Stimulated activated naive CD8-positive, alpha-beta T cell treated with anti-CD3 and anti-CD28 coated beads, Interleukin-15, Interleukin-2, amounts not matched to agents 100 ng/mL and 50 ng/mL, for 24 hours (primary cell): ENCODE measurements around the gene MRM2.
A peak's percentile ranks its signal among the peaks of the same experiment; 100 is the strongest.

ENCODE experiments used
- H3K27ac Mint-ChIP-seq: one replicate; pipeline ENCODE4 v1.8.0; 2021; ENCODE audit warnings: mild to moderate bottlenecking, mixed read lengths
- H3K27me3 Mint-ChIP-seq: one replicate; pipeline ENCODE4 v1.8.0; 2021; ENCODE audit warnings: mixed read lengths
- H3K36me3 Mint-ChIP-seq: one replicate; pipeline ENCODE4 v1.8.0; 2021; ENCODE audit warnings: low read depth, mixed read lengths
- H3K4me1 Mint-ChIP-seq: one replicate; pipeline ENCODE4 v1.8.0; 2021; ENCODE audit warnings: low read depth, mixed read lengths
- H3K4me3 Mint-ChIP-seq: one replicate; pipeline ENCODE4 v1.8.0; 2021; ENCODE audit warnings: mild to moderate bottlenecking, mixed read lengths
- H3K9me3 Mint-ChIP-seq: one replicate; pipeline ENCODE4 v1.8.0; 2021; ENCODE audit warnings: mixed read lengths

MRM2 gene

DNA sequence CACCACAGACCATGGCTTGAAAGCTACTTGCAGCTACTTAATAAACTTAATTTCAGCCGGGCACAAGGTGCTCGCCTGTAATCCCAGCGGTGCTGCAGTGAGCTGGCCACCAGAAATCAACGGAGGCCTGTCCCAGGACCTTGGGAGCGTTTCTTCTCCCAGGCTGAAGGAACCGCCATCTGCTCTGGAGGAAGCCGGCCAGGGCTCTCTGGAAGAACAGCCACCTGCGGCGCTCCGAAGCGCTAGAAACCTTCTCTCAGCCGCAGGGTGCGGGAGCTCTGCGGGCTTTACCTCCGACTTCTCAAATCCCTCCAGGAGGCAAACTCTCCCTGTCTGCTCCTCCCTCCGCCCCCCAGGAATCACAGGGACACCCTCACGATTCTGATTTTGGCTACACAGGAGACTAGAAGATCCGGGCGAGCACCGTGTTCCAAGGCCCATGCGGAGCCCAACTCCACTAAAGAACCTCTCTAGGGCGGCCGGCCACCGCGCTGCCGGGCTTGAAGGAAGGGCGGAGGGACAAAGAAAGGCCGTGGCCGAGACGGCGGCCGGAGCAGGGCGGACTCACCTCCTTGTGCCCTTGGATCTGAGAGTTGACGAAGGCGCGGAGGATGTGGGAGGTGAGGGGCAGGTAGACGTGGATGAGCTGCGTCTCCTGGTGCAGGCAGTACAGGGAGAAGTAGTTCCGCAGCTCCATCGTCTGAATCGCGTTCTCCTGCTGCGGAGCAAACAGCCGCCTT, 14.5 kb upstream of the MRM2 start:
- Mint-ChIP-seq H3K27me3 (no peaks in the 10 kb centered on the region), H3K27ac (no peak overlapping the region), H3K36me3 (peaks cover 5% of the 10 kb centered on the region), H3K4me1 (peaks cover 15% of the 10 kb centered on the region), H3K4me3 (no peak overlapping the region), H3K9me3 (no peaks in the 10 kb centered on the region)

- Mint-ChIP-seq H3K4me3 (no peak overlapping the region), H3K4me1 (peaks cover 13% of the 10 kb centered on the region), H3K27ac (no peak overlapping the region), H3K36me3 (peaks cover 8% of the 10 kb centered on the region), H3K27me3 (no peaks in the 10 kb centered on the region), H3K9me3 (no peaks in the 10 kb centered on the region)
Observed at GRCh38 chr7:2255145-2256139, 13.4 kb upstream of the MRM2 start.

DNA sequence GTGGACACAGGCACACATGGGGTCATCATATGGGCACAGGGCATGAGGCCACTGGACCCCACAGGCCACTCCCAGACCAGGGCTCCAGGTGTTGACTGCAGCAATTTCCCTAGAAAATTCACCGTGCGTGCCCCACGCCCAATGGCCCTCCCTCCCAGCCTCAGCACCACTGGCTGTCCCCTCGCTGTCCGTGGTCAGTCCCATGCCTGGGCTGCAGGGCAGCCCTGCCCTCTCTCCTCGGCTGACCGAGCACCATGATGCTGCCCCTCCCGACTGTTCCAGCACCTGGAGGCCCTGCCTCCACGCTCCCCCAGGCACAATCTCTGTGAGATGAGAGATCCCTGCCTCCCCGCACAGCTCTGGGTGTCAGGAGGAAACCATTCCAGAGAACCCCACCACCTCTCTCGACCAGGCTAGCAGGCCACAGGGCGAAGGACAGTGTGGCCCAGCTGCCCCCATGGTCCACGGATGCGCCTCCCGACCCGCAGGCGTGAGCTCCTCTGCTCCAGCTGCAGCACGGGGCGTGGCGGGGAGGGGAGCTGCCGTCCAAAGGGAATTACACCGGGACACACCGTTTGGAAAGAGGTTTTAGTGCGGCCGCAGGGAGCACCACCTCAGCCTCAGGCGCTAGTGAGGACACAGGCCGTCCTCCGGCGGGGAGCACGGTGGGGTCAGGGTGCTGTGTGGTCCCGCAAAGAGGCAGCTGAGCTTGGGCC, 12.6 kb upstream of the MRM2 start:
- no peak overlapping the region for H3K27ac Mint-ChIP-seq
- H3K36me3 Mint-ChIP-seq, result peaks cover 4% of the 10 kb centered on the region
- no peaks in the 10 kb centered on the region for H3K27me3 Mint-ChIP-seq
- H3K4me1 Mint-ChIP-seq, result peaks cover 15% of the 10 kb centered on the region
- H3K4me3 Mint-ChIP-seq, result no peak overlapping the region
- no peaks in the 10 kb centered on the region for H3K9me3 Mint-ChIP-seq

DNA sequence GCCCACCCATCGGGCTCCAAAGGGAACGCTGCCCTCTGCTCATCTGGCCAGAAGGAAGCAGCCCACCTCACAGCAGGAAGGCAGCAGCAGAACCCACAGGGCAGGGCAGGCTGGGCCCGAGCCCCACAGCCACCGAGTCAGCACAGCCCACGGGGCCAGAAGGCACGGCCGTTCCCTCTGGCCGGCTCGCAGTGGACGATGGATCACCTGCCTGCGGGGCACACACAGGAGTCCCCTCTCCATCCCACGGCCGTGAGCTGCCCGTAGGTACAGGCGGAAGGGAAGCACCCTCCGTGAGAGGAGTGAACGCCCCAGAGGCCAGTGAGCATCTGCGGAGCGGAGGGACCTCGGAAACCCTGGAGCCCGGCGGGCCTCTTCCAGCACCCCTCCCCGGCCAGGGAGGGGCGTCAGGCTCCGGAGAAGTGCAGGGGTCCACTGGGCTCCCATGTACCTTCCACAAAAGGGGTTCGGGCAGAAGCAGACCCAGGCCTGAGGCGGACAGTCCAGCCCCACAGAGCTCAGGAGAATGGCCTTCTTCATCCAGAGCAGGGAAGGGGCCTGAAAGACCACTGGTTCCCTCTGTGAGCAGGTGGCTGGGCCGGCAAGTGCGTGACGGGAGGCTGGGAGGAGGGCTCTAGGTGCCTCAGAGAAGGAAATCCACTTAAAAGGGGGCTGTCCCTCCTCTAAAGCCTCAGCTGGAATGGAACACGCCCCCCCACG, 11.7 kb upstream of the MRM2 start:
- Mint-ChIP-seq H3K27me3 (no peaks in the 10 kb centered on the region), H3K27ac (no peak overlapping the region)

GRCh38 chr7:2253021-2253420, 11.0 kb upstream of the MRM2 start:
- no peaks in the 10 kb centered on the region for H3K9me3 Mint-ChIP-seq
- peak overlapping the region; percentile 52 for H3K27ac Mint-ChIP-seq
- H3K36me3 Mint-ChIP-seq, result peaks cover 6% of the 10 kb centered on the region
- H3K4me1 Mint-ChIP-seq, result peaks cover 29% of the 10 kb centered on the region
- no peaks in the 10 kb centered on the region for H3K27me3 Mint-ChIP-seq
- H3K4me3 Mint-ChIP-seq, result no peak overlapping the region

More for the DNA sequence above, 11.7 kb upstream of the MRM2 start:
- H3K4me3 Mint-ChIP-seq, result no peak overlapping the region
- H3K36me3 Mint-ChIP-seq, result peaks cover 4% of the 10 kb centered on the region
- peaks cover 23% of the 10 kb centered on the region for H3K4me1 Mint-ChIP-seq
- H3K9me3 Mint-ChIP-seq, result no peaks in the 10 kb centered on the region

- Mint-ChIP-seq H3K36me3 (peaks cover 9% of the 10 kb centered on the region), H3K4me1 (peaks cover 31% of the 10 kb centered on the region), H3K9me3 (no peaks in the 10 kb centered on the region), H3K27ac (no peak overlapping the region), H3K27me3 (no peaks in the 10 kb centered on the region), H3K4me3 (no peak overlapping the region)
Observed at GRCh38 chr7:2251841-2252771, 10.1 kb upstream of the MRM2 start.

GRCh38 chr7:2251381-2251780, 9.4 kb upstream of the MRM2 start:
- H3K27ac Mint-ChIP-seq, result no peak overlapping the region
- peaks cover 9% of the 10 kb centered on the region for H3K36me3 Mint-ChIP-seq
- no peak overlapping the region for H3K4me3 Mint-ChIP-seq
- H3K4me1 Mint-ChIP-seq, result peaks cover 32% of the 10 kb centered on the region
- no peaks in the 10 kb centered on the region for H3K9me3 Mint-ChIP-seq
- no peaks in the 10 kb centered on the region for H3K27me3 Mint-ChIP-seq

DNA sequence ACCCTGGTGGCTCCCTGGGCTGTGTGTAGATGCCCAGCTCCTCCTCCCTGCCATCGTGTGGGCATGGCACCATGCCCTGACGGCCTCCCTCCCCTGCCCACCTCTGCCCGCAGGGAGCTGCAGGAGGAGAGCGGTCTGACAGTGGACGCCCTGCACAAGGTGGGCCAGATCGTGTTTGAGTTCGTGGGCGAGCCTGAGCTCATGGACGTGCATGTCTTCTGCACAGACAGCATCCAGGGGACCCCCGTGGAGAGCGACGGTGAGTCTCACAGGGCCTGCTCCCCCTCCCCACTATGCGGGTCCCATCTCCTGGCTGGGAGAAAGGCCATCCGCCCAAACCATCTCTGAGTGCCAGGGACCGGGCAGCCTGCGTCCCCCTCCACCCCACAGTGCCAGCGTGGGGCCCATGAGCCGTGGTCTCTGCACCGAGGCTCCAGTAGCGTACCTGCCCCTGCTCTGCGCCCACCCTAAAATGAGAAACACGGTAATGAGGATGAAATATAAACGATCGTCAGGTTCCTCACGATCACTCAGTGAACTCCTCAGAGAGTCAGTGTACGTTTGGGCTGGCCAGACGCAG, 7.8 kb upstream of the MRM2 start:
- Mint-ChIP-seq H3K36me3 (peaks cover 18% of the 10 kb centered on the region), H3K9me3 (no peaks in the 10 kb centered on the region), H3K27ac (no peak overlapping the region), H3K4me3 (no peak overlapping the region), H3K4me1 (peaks cover 30% of the 10 kb centered on the region), H3K27me3 (no peaks in the 10 kb centered on the region)

GRCh38 chr7:2248984-2249694, 7.1 kb upstream of the MRM2 start:
- Mint-ChIP-seq H3K4me1 (peaks cover 30% of the 10 kb centered on the region), H3K27me3 (no peaks in the 10 kb centered on the region), H3K36me3 (peaks cover 21% of the 10 kb centered on the region), H3K4me3 (peak overlapping the region; percentile 35), H3K9me3 (no peaks in the 10 kb centered on the region), H3K27ac (peak overlapping the region; percentile 82)

GRCh38 chr7:2247141-2247995, 5.4 kb upstream of the MRM2 start:
- Mint-ChIP-seq H3K4me1 (peaks cover 31% of the 10 kb centered on the region), H3K27me3 (no peaks in the 10 kb centered on the region), H3K9me3 (no peaks in the 10 kb centered on the region), H3K27ac (no peak overlapping the region), H3K4me3 (no peak overlapping the region), H3K36me3 (peaks cover 21% of the 10 kb centered on the region)

GRCh38 chr7:2245883-2246675, 4.1 kb upstream of the MRM2 start:
- Mint-ChIP-seq H3K4me3 (no peak overlapping the region), H3K27ac (peak overlapping the region; percentile 43)

More at GRCh38 chr7:2245883-2246675, 4.1 kb upstream of the MRM2 start:
- no peaks in the 10 kb centered on the region for H3K9me3 Mint-ChIP-seq
- H3K36me3 Mint-ChIP-seq, result peaks cover 21% of the 10 kb centered on the region
- H3K27me3 Mint-ChIP-seq, result no peaks in the 10 kb centered on the region
- H3K4me1 Mint-ChIP-seq, result peaks cover 32% of the 10 kb centered on the region
